ENCODE results near the gene CTR9.

CTR9 gene

DNA sequence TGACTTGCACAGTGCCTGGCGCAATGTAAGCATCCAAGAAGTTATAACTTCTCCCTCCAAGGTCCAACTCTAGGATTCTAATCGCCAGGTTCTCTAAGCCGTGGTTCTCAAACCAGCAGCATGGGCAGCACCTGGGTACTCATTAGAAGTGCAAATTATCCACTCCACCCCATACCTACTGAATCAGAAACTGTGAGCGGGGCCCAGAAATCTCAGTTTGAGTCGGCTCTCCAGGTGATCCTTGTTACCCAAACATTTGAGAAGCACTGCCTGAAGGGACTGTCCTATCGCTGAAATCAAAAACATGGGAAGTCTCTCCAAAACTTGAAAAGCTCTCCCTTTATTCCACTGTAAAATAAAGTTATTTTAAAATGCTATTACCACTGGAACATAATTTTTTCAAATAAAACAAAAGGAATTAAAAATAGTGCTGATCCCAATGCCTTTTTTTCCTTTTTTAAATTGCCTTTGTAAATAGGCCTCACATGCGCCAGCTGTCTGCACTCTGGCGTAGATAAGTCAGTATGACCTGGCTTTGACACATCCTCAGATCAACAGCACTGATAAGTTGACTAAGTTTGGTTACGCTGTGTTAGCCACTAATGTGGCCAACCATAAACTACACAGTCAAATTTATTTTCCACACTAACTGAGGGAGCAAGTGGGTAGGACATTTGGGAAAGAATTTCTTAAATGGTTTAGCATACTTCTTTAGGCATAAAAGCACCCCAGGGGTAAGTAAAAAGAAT, 8.4 kb upstream of the CTR9 start:
- no peak for DNase-seq (ENCODE audit: low read depth in 2 of 2)

DNA sequence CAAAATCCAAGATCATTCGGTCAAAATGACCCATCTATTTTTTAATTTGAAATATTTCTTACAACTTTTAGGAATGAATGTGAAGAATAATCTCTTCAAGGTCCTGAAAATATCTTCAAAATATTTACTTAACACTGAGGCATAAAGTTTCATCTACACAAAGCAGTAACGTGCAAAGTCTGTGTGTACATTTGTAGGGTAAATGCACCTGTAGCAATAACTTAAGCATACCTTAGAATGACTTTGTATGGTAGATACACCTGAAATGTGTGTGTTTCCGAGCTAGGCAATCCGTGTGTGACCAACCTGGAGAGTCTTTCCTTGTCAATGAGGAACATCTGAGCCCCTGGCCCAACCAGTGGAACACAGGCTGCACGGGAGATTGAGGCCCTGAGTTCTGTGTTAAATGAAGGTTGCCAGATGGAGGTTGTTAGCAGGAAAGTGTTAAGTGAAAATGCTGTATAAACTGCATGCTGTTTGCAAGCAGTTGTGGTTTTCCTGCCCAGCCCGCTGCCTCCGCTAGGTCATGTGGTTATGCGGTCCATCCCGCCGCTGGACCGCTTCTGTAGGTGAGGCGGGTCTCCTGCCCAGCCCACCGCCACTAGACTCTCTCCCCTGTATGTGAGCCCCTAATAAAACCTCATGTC, 7.6 kb upstream of the CTR9 start:
- DNase-seq (ENCODE audit: low read depth in 2 of 2) = no peak

DNA sequence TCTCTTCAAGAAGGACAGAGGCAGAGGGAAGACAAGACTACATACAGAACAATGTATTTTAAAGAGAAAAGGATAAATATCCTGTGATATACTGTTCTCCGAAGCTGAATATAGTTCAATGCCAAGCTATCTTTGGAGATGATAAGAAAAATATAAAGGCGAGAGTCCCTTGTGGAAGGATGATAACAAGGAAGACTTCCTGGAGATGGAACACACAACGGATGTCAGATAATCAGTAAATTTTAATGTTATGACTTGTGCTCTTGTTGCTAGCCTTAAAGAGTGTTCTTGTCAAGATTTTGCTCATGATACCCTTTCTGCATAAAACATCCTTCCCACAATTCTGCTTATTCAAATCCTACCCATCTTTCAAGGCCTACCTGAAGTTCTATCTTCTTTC, 6.8 kb upstream of the CTR9 start:
- DNase-seq (ENCODE audit: low read depth in 2 of 2) = no peak

DNA sequence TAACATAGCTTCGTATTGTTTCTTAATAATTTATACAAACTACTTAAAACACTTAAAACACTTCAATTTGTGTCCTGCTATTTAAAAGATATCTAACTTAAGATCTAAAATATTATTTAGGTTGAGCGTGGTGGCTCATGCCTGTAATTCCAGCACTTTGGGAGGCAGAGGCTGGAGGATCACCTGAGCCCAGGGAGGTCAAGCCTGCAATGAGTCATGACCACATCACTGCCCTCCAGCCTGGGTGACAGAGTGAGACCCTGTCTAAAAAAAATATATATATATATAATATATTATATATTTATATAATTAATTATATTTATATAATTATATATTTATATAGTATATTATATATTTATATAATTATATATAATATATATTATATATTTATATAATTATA, 4.2 kb upstream of the CTR9 start:
- DNase-seq (ENCODE audit: low read depth in 2 of 2) = no peak

DNA sequence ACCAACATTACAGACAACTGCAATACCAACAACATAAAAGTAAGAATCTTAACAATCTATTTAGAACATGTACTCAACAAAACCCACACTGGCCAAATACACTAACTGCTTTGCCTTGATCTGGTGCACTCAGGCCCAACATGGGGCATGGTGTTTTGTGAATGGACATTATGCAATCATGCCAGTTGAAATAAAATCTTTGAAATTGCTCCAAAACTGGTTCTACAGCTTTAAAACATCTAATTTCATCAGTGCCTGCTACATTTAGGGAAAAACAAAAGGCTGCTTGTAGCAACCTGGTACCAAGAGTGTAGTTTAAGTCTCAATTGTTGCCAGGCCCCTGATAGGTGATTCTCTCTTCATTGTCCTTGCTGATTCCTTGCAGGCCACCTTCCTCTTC, 3.3 kb upstream of the CTR9 start:
- DNase-seq (ENCODE audit: low read depth in 2 of 2) = no peak

DNA sequence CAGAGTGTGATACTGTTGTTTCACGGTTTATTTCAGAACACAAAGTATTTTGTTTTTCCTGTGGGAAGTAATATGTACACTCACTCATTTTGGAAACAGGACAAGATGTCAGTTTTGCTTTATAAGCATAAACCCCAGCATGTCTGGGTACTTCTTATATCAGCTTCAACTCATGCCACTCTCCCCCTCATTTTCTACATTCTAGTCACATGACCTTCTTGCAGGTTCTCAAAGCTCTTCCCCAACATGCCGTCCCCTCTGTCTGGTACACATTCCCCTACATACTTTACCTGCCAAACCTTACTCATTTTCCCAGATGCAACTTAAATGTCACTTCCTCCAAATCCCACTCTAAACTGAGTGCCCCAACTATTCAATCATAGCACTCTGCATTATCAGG, 1.6 kb upstream of the CTR9 start:
- no peak for DNase-seq (ENCODE audit: low read depth in 2 of 2)

DNA sequence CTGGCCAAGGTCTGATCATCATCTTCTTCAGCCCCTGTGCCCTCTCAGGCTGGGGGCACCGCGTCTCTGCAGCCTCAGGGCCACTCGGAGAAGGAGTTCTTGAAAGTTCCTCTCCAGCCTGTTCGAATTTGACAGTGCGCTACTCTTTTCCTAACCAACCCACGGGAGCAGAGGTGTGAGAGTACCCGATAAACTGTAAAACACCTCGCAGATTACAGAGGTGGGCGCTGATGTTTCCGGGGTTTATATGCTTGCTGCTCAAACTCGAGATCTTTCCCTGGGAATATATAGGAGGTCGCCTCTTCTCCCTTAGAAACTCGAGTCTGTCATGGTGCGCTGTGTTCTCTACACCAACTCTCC, 515 bp downstream of the CTR9 start:
- DNase-seq (ENCODE audit: low read depth in 2 of 2) = no peak

DNA sequence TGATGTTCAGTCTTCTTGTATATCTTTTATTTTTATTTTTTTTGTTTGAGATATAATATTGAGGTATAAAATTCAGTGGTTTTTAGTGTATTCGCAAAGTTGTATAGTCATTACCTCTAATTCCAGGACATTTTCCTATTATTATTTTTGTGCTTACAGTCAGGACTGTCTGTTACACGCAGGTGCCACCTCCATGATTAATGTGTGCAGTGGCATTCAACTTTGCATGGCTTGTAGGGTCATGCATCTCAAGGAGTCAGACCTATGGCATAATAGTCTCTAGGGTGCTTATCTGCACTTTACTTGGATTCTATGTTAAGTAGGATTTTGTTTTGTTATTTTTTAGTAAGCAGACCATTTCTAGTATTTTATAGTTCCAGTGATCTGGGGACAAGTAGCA, 1.0 kb downstream of the CTR9 start:
- DNase-seq (ENCODE audit: low read depth in 2 of 2) = no peak

DNA sequence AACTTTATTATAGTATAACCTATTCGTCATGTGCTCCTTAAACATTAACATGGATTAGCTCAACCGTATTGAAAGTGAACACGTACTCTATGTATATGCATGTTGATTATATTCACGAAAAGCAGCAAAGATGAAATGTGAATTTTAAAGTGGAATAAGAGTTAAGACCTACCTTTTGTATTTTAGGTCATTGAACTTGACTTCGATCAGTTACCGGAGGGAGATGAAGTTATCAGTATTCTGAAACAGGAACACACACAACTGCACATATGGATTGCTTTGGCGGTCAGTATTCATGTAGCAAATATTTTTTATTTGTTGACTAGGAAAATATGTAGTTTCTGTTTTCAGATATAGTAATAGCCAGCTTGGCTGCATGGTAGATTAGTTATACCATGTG, 1.4 kb downstream of the CTR9 start:
- no peak for DNase-seq (ENCODE audit: low read depth in 2 of 2)

DNA sequence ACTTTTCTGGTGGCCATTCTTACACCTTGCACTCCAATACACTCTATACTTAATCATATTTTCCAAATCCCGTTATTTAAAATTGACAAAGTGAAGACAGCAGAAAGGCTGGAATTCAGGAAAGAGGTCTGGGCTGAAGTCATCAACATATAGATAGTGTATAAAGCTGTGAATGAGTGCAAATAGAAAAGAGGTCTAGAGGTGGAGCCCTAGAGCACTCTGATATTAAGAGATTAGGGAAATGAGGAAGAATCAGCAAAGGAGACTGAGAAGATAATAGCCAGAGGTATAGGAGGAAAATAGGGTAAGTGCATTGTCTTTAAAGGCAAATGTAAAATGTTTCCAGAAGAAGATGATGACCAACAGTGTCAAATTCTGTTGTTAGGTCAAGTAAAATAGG, 7.9 kb downstream of the CTR9 start:
- DNase-seq (ENCODE audit: low read depth in 2 of 2) = no peak

DNA sequence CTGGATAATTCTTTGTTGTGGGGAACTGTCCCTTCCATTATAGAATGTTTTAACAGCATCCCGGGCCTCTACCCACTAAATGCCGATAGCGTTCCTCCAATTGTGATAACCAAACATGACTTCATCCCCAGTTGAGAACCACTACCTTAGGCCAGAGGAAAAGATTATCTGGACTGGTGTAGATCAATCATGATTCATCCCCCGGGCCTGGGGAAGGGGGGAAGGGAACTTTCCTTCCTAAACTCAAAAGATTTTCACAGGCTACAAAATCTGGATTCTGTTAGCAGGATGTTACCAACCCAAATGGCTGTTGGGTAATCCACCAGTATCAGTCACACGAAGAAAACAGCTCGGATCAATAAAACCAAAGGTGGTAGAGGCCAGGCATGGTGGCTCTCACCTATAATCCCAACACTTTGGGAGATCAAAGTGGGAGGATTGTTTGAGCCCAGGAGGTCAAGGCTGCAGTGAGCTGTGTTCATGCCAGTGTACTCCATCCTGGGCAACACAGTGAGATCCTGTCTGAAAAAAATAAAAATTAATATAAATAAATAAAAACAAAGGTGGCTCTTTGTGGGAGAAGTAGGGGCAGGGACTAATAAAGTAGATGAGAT, 10.1 kb downstream of the CTR9 start:
- no peak for DNase-seq (ENCODE audit: low read depth in 2 of 2)

DNA sequence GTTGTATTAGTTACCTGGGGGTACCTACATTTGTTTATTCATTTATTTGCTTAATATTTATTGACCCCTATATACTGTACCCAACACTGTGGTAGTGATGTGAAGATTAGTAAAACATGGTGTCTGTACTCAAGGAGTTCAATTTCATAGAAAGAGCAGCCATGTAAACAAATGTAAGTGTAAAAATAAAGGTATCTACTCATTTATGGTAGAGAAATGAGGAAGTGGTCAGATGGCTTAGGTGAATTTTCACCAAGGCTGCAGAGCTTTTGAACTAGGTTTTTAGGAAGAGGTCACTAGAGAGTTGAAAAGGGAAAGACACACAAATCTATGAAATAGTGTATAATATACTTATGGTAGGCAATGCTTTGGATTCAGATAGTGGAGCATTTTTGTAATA, 11.1 kb downstream of the CTR9 start:
- DNase-seq (ENCODE audit: low read depth in 2 of 2) = no peak

DNA sequence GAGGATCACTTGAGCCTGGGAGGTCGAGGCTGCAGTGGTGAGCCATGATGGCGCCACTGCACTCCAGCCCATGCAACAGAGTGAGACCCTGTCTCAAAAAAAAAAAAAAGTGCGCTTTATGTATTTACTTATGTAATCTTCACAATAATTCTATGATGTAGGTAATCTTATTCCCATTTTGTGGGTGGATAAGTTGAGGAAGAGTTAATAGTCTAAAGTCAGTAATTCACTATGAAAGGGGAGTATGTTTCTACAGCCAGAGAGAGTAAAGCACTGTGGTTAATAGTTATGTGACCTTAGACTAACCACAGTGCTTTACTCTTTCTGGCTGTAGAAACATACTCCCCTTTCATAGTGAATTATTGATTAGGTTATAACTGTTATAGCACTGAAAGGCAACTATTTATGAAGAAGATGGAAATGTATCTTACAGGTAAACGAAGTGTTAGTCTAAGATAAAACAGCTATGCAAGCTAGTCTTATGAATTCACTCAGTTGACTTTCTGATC, 11.9 kb downstream of the CTR9 start:
- DNase-seq (ENCODE audit: low read depth in 2 of 2) = no peak

DNA sequence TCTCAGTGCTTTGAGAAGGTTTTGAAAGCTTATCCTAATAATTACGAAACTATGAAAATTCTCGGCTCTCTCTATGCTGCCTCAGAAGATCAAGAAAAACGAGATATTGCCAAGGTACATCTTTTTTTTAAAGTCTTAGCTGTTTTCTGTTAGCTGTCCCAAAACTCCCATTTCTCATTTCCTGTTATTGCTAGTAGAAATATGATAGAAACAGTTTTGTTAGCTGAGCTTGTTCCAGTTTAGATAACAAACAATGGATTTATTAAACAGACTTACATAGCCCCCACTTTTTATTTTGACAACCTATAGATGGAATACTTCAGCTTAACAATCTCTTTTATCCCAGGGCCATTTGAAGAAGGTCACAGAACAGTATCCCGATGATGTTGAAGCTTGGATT, 12.7 kb downstream of the CTR9 start:
- no peak for DNase-seq (ENCODE audit: low read depth in 2 of 2)

DNA sequence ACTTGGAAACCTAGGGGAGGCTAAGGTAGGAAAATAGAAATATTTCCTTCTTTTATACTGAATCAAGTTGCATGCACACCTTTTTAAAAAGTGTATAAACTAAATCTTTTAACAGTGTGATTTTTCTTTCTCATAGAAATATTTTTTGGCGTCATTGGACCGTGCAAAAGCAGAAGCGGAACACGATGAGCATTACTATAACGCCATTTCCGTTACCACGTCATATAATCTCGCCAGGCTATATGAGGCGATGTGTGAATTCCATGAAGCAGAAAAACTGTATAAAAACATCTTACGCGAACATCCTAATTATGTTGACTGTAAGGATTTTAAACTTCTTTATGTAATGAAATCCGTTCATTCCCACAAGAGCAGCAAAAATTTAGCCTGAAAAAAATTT, 13.4 kb downstream of the CTR9 start:
- DNase-seq (ENCODE audit: low read depth in 2 of 2) = no peak

DNA sequence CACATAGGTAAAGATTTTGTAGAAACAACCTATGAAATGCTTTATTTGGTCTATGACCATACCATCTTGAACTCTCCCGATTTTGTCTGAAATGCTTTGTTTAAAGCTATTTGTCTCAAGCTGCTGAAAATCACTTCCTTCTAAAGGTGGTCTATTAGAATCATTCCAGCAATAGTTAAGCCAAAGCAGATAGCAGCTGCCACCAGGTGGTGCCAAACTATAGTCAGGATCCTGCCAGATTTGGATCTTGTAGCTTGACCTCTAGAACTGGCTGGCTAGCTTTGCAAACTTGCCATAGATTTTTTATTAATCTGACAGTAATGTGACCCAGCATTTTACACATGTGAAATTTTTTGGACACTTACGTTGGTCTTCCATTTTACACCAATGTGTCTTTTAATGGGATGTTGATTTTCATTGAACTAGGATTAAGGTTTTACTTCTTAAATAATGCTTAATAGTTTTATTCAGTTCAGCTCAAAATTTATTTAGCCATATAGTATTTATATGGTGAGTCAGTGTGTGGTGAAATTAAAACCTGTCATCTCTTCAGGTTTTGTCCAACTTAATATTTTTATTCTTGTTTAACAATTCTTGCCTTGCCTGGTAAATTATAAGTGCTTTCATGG, 19.7 kb downstream of the CTR9 start:
- DNase-seq (ENCODE audit: low read depth in 2 of 2) = no peak

DNA sequence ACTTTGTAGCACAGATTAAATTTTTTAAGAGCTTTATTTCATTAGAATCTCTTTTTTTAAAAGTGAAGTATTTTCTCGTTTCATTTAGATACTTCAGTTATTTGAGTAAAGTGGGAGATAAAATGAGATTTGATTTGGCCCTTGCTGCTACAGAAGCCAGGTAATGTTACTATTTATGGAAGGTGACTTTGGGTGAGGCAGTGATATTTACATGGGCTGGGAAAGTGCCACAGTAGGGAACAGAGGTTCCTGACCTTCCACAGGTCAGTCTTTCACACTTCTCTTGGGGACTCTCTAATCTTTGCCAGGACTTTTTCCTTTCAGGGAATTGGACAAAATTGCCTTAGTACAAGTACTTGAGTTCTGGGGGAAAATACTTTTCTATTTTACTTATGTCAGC, 20.4 kb downstream of the CTR9 start:
- no peak for DNase-seq (ENCODE audit: low read depth in 2 of 2)

DNA sequence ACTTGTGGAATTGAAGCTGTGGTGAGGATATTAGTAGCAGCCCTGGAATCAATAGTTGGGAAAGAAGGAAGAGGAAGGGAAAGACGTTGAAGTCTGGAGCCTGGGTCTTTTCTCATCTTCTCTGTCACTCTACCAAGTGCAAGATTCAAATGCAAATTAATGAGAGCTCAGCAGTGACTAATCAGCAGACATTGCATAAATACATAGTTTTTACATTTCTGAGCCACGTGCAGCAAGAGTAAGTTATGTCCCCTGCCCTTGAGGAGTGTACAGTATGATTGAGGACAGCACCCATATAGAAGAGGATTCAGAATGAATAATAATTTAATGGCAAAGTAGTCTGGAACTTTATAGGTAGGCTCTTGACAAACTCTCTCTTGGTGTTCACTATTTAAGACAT, 23.8 kb downstream of the CTR9 start:
- no peak for DNase-seq (ENCODE audit: low read depth in 2 of 2)

DNA sequence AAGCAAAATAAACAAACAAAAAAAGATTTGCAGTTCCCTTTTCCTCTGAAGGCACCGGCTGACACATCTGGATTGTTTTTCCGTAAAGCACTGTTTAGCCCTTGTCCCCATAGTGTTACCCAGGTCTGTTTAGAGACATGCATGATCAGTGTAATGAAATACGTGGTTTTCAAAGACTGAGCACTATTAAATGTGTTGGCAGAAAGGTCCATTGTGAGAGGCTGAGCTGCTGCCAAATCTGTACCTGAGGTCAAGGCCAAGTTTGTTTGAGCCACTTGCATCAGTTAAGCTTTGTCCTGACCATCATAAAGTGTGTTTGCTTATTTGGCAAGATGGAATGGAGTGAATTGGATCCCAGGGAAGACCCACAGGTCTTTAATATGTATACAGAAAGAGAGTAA, 26.3 kb downstream of the CTR9 start:
- no peak for DNase-seq (ENCODE audit: low read depth in 2 of 2)

DNA sequence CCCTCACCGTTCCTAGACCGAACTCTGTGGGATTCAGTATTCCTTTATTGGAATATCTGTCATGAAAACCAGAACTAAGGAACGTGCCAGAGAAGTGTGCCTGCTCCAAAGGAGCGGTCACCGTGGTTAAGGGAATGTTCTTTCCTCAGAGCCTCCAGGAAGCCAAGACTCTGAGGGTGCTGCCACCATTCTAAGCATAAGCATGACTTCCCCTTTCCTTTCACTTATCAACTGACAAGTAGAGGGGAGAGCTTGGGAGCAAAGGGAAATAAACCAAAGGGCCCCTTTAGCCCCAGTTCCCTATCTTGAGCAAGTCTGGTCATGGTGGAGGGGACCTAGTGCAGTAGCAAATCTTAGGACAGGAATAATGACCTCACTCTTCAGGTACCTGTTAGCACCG, 26.8 kb downstream of the CTR9 start:
- DNase-seq (ENCODE audit: low read depth in 2 of 2) = no peak

DNA sequence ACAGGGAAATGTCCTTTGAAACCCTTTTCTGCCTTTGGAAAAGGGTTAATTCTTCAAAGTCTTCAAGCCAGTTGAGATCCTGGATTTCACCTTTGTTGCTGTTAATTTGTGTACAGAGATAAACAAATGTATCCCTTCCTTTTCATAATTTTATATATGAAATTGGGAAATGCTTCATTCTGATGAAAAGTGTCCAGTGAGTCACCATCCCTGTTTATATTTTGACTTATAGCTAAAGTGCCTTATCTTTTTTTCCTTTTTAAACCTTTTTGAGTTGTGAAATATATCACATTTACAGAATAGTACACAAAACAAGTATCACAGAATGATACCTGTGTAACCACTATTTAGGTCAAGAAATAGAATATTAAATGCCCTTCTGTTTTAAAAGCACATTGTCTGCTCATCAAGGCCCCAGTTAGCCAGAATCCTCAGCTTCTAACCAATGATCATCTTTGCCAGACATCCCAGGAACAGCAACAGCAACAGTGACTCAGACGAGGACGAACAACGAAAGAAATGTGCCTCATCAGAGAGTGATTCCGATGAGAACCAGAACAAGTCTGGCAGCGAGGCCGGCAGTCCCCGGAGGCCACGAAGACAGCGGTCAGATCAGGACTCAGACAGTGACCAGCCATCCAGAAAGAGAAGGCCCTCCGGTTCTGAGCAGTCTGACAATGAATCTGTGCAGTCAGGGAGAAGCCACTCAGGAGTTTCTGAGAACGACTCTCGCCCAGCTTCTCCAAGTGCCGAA, 27.3 kb downstream of the CTR9 start:
- no peak for DNase-seq (ENCODE audit: low read depth in 2 of 2)

DNA sequence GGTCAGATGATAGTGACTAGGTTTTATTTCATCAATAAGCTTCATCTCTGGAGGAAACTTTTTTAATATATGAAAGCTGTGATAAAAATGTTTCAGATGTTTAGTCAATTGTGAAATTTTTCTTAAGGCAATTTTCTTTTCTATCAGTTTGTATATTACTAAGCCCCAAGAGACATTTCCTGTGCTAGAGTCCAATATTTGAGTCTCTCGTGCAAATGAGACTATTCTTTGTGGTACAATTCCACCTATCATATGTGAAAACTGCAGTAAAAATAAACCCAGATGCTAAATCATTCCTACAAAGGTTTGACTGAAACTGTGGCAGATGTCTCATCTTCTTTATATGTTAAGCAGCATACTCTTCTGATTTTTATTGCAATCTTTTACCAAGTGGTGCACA, 28.0 kb downstream of the CTR9 start:
- no peak for DNase-seq (ENCODE audit: low read depth in 2 of 2)

All from fibroblast of skin of left quadriceps (primary cell).